SK-N-MC (cell line): ENCODE data around the gene OGFR.

Source experiments
- DNase-seq: peaks from one replicate; pipeline ENCODE4 v3.0.0-alpha.2; 2011; ENCODE audit warnings: low read depth, low spot score
- H3K27ac ChIP-seq: fragments of 200-600 bp; sonication (generic); 2 replicates; pipeline ENCODE4 v1.5.1; 2016; ENCODE audit warnings: mixed run types
- H3K36me3 ChIP-seq: fragments of 200-600 bp; sonication (generic); 2 replicates; pipeline ENCODE4 v1.6.1; 2017; ENCODE audit warnings: antibody characterized with exemption, low read length, mixed read lengths; ENCODE audit not compliant: insufficient read depth
- H3K4me3 ChIP-seq: fragments of 200-600 bp; sonication (generic); 2 replicates; pipeline ENCODE4 v1.5.1; 2016
- H3K9ac ChIP-seq: fragments of 200-600 bp; sonication (generic); 2 replicates; pipeline ENCODE4 v1.8.0; 2017; ENCODE audit warnings: mixed run types, mixed read lengths; ENCODE audit not compliant: insufficient read length
- H3K9me3 ChIP-seq: fragments of 200-600 bp; sonication (generic); 2 replicates; pipeline ENCODE4 v1.6.1; 2017; ENCODE audit warnings: low read depth, mild to moderate bottlenecking, antibody characterized with exemption, low read length, moderate library complexity, mixed read lengths
- EZH2 ChIP-seq: fragments of 200-600 bp; sonication (generic); IDR thresholded peaks from one replicate; pipeline ENCODE4 v1.6.1; 2017; ENCODE audit warnings: antibody characterized with exemption
- FOXP2 ChIP-seq: optimal IDR thresholded peaks from 2 replicates; pipeline ENCODE3; 2011; ENCODE audit warnings: mild to moderate bottlenecking, moderate library complexity; ENCODE audit not compliant: insufficient read depth; ENCODE audit errors: extremely low read length, control extremely low read depth
- POLR2AphosphoS5 ChIP-seq: IDR thresholded peaks from 2 replicates; pipeline ENCODE4 v1.6.1; 2012; ENCODE audit warnings: mild to moderate bottlenecking, low read depth, low read length, borderline replicate concordance

Gene OGFR

GRCh38 chr20:62792182-62792939 is 12.3 kb upstream of the OGFR start:
- peaks cover under 1% of the 10 kb centered on the region; the same call in 1 of the 2 replicates for H3K36me3 ChIP-seq
- no peak overlapping the region for H3K4me3 ChIP-seq
- H3K9ac ChIP-seq, result no peak overlapping the region
- H3K27ac ChIP-seq, result no peak overlapping the region
- TF ChIP-seq EZH2, result no peak
- no peak for DNase-seq
- H3K9me3 ChIP-seq, result no peaks in the 10 kb centered on the region

GRCh38 chr20:62792940-62793756 is 11.5 kb upstream of the OGFR start:
- no peak overlapping the region for H3K27ac ChIP-seq

GRCh38 chr20:62793757-62794006 is 11.0 kb upstream of the OGFR start:
- Histone ChIP-seq H3K9me3 (no peaks in the 10 kb centered on the region), H3K36me3 (peaks cover 14% of the 10 kb centered on the region; the same call in 1 of the 2 replicates), H3K9ac (no peak overlapping the region), H3K4me3 (peak overlapping the region; percentile 77), H3K27ac (no peak overlapping the region)
- TF ChIP-seq EZH2 (no peak), POLR2AphosphoS5 (no peak), FOXP2 (no peak)
- no peak for DNase-seq

More at GRCh38 chr20:62792940-62793756, 11.5 kb upstream of the OGFR start:
- Histone ChIP-seq H3K36me3 (peaks cover 8% of the 10 kb centered on the region; the same call in 1 of the 2 replicates), H3K4me3 (no peak overlapping the region), H3K9ac (no peak overlapping the region), H3K9me3 (no peaks in the 10 kb centered on the region)
- DNase-seq, result no peak
- TF ChIP-seq FOXP2 (no peak), POLR2AphosphoS5 (no peak), EZH2 (no peak)

- no peak for DNase-seq
- no peak for TF ChIP-seq EZH2
- TF ChIP-seq FOXP2, result no peak
- peak; percentile 88 for TF ChIP-seq POLR2AphosphoS5
- Histone ChIP-seq H3K9ac (peak overlapping the region; percentile 76), H3K36me3 (peaks cover 19% of the 10 kb centered on the region; the same call in 1 of the 2 replicates), H3K4me3 (peak overlapping the region; percentile 91), H3K27ac (peak overlapping the region; percentile 88), H3K9me3 (no peaks in the 10 kb centered on the region)
These were observed 10.5 kb upstream of the OGFR start for GRCh38 chr20:62794007-62794724.

- peak overlapping the region; percentile 88 for H3K27ac ChIP-seq
- peak overlapping the region; percentile 76 for H3K9ac ChIP-seq
- no peak for DNase-seq
- peak; percentile 74 for TF ChIP-seq POLR2AphosphoS5
- no peak for TF ChIP-seq FOXP2
- no peak for TF ChIP-seq EZH2
- H3K36me3 ChIP-seq, result peaks cover 29% of the 10 kb centered on the region
- no peaks in the 10 kb centered on the region for H3K9me3 ChIP-seq
- peak overlapping the region; percentile 91 for H3K4me3 ChIP-seq
These were observed 9.4 kb upstream of the OGFR start for GRCh38 chr20:62795023-62795761.

GRCh38 chr20:62796699-62797491 is 7.7 kb upstream of the OGFR start:
- H3K4me3 ChIP-seq, result peak overlapping the region; percentile 81
- H3K27ac ChIP-seq, result peak overlapping the region; percentile 57; the same call in 1 of the 2 replicates
- H3K9ac ChIP-seq, result peak overlapping the region; percentile 75
- DNase-seq, result no peak
- TF ChIP-seq EZH2 (no peak), POLR2AphosphoS5 (no peak), FOXP2 (no peak)
- H3K9me3 ChIP-seq, result no peaks in the 10 kb centered on the region
- H3K36me3 ChIP-seq, result peaks cover 36% of the 10 kb centered on the region
